Fibroblast of the aortic adventitia (primary cell): ENCODE measurements around the gene PEMT. TPM values are rescaled to one million over a fixed set of nuclear protein-coding genes. Genes with fewer than 3 reads are reported as not detected.

Experiments used
- DNase-seq: peaks from one replicate; pipeline ENCODE4 v3.0.0-alpha.2; 2010; ENCODE audit warnings: low read depth
- H3K4me3 ChIP-seq: 2 replicates; pipeline ENCODE4 v1.5.1; 2011; ENCODE audit warnings: low read depth, mild to moderate bottlenecking, control low read depth, low read length, moderate library complexity
- total RNA-seq: library from RNA; depleted of rRNA; stranded (reverse); fragments of >200 nt; gene quantifications from 2 replicates; pipeline ENCODE4 v1.2.3, GENCODE V29; 2012; ENCODE audit warnings: low replicate concordance
- TF ChIP-seq, protein P1 (sequence below): IDR thresholded peaks from 2 replicates; pipeline ENCODE4 v1.5.1; 2011; ENCODE audit warnings: mild to moderate bottlenecking, low read length, control low read depth, inconsistent platforms; ENCODE audit not compliant: insufficient read depth

The PEMT gene
- total RNA-seq, 1 donor: 28.4 TPM

DNA sequence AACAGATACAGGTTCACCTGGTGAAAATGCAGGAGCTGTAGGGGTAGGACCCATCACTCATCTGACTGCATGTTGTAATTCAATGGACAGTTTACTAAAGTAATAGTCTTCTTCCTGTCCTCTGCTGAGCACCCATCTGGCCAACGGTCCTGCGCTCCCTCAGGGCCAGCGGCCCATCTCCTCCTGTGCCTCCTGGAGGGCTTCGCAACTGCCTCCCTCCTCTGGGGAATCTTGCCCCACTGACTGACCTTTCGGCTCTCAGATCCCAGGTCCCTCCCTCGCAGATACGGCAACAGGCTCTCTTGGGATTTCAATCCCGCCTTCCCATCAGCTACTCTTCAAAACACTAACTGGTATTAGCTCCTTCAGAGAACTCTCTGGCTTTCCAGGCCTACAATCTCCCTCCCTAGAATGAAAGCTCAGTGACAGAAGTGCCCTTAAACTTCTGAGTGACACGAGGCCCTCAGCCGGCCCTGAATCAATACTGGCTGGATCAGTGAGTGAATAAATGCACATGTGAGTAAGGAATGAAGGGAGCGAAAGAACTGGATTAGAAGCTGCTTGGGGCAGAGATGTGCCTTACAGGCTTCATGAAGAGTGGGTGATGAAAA is 1.3 kb downstream of the PEMT start:
- TF ChIP-seq, protein P1, sequence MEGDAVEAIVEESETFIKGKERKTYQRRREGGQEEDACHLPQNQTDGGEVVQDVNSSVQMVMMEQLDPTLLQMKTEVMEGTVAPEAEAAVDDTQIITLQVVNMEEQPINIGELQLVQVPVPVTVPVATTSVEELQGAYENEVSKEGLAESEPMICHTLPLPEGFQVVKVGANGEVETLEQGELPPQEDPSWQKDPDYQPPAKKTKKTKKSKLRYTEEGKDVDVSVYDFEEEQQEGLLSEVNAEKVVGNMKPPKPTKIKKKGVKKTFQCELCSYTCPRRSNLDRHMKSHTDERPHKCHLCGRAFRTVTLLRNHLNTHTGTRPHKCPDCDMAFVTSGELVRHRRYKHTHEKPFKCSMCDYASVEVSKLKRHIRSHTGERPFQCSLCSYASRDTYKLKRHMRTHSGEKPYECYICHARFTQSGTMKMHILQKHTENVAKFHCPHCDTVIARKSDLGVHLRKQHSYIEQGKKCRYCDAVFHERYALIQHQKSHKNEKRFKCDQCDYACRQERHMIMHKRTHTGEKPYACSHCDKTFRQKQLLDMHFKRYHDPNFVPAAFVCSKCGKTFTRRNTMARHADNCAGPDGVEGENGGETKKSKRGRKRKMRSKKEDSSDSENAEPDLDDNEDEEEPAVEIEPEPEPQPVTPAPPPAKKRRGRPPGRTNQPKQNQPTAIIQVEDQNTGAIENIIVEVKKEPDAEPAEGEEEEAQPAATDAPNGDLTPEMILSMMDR: no peak
- H3K4me3 ChIP-seq: peak overlapping the region; percentile 84
- DNase-seq: no peak

DNA sequence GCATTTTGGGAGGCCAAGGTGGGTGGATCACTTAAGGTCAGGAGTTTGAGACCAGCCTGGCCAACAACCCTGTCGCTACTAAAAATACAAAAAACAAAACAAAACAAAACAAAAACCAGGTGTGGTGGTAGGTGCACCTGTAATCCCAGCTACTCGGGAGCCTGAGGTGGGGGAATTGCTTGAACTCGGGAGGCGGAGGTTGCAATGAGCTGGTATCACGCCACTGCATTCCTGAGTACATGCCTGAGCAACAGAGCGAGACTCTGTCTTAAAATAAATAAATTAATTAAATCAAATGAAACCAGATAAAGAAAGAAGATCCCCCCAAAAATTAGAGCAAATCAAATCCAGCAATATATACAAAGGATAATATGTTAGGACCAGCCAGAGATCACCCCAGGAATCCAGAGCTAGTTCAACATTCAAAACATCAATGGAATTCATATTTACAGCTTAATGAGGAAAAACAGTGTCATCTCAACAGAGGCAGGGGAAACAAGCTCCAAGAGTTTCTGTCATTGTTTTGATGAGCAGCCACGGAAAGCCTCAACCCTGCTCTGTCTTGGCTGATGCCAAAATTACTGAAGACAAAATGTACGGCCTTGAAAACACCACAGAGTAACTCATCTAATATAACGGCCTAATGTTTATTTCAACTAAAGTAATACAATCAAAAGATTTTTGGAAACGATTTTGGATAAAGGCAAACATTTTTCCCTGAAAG is 3.7 kb downstream of the PEMT start:
- no peak overlapping the region for H3K4me3 ChIP-seq
- TF ChIP-seq, protein P1: no peak
- DNase-seq: no peak

GRCh38 chr17:17582372-17582771 is 9.1 kb downstream of the PEMT start:
- DNase-seq: no peak
- TF ChIP-seq, protein P1: no peak

DNA sequence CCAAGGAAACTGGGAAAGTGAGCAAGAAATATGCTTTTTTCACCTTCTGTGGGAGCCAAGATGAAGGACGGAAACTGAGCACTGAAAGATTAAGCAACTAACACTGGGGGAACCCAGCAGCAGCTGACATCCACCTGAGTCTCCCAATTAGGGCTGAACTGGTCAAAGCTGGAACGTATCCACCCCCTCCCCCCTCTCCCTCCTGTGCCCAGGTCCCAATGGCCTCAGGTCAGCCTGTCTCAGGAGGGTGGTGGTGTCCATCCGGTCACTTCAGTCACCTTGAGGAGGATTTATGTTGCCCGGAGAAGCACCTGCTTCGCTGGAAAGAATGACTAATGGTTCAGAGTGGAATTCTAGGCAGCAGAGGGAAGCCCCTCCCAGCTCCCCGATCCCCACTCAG is 10.0 kb downstream of the PEMT start:
- TF ChIP-seq, protein P1: no peak
- no peak for DNase-seq
- H3K4me3 ChIP-seq: no peak overlapping the region

More at GRCh38 chr17:17582372-17582771, 9.1 kb downstream of the PEMT start:
- no peak overlapping the region for H3K4me3 ChIP-seq

DNA sequence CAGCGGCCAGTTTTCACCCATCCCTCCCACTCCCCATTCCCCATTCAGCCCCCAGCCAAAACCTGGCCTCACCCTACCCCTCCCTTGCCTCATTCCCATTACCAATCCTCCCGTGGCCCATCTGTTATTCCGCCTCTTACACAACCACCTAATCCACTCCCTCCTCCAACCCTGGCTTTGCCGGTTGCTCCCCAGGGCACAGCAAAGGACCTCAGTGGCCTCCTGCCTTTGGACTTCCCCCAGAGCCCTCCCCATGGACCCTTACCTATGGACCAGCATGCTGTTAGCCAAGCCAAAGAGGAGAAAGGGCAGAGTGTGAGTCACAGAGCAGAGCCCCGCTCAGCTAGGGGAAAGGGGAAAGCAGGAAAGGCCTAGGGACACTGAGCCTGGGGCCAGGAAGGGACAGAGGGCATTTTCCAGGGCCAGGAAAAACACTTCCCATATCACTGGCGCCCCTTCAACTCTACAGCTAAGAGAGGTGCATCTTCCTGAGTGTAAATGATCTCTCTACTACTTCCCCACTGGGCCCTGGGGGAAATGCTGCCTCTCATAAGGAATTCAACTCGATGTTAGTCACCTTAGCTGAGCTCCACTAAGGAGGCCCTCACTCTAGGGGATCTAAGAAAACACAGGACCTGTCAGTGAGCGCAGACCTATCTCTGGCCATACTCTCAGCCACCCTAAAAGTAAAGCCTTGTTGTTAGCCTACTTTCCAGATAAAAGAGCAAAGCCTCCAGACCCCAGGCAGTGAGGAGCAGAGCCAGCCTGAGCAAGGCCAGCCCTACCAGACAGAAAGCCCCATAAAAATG is 10.6 kb downstream of the PEMT start:
- TF ChIP-seq, protein P1: no peak
- no peak overlapping the region for H3K4me3 ChIP-seq
- no peak for DNase-seq

- TF ChIP-seq, protein P1: no peak
- no peak for DNase-seq
- no peak overlapping the region for H3K4me3 ChIP-seq
Measured at GRCh38 chr17:17579691-17580090, 11.8 kb downstream of the PEMT start.
